IMR-90 (cell line): ENCODE data around the gene FST. TPM values are rescaled to one million over a fixed set of nuclear protein-coding genes. Genes with fewer than 3 reads are reported as not detected.

Source experiments
- CHD1 ChIP-seq: IDR thresholded peaks from 2 replicates; pipeline ENCODE4 v1.6.1; 2012; ENCODE audit warnings: low read depth, low read length, improper control_type of control experiment
- CTCF ChIP-seq: conservative IDR thresholded peaks from 2 replicates; pipeline ENCODE4 v1.5.1; 2012; ENCODE audit warnings: mild to moderate bottlenecking, low read depth, low read length, improper control_type of control experiment
- MAFK ChIP-seq: IDR thresholded peaks from 2 replicates; pipeline ENCODE4 v1.6.1; 2012; ENCODE audit warnings: low read depth, low read length, improper control_type of control experiment
- MAZ ChIP-seq: IDR thresholded peaks from 2 replicates; pipeline ENCODE4 v1.6.1; 2012; ENCODE audit warnings: low read depth, mild to moderate bottlenecking, low read length, improper control_type of control experiment, moderate library complexity, borderline replicate concordance
- RCOR1 ChIP-seq: IDR thresholded peaks from 2 replicates; pipeline ENCODE4 v1.6.1; 2012; ENCODE audit warnings: mild to moderate bottlenecking, low read length, improper control_type of control experiment; ENCODE audit not compliant: insufficient replicate concordance
- SMC3 ChIP-seq: fragments of 150-350 bp; IDR thresholded peaks from 2 replicates; pipeline ENCODE4 v1.6.1; 2016; ENCODE audit warnings: low read depth, mild to moderate bottlenecking, antibody characterized with exemption, low read length, moderate library complexity
- polyA plus RNA-seq, 3 experiments: library from polyadenylated mRNA; depleted of rRNA; stranded (reverse); fragments of >200 nt; gene quantifications; 2 replicates each; pipeline ENCODE4 v1.2.3, GENCODE V29; 2012; ENCODE audit warnings: low replicate concordance in 1 of 3
- total RNA-seq: library from RNA; depleted of rRNA; stranded (reverse); fragments of >200 nt; gene quantifications from 2 replicates; pipeline ENCODE4 v1.2.3, GENCODE V29; 2012

FST gene
- total and polyA plus RNA-seq, 2 of the 4 experiments (the other 2 are of a cell fraction) = 141 to 195 TPM

GRCh38 chr5:53472279-53472678 lies 8.2 kb upstream of the FST start (continued):
- TF ChIP-seq CTCF (no peak), SMC3 (no peak), MAZ (no peak), RCOR1 (no peak), MAFK (no peak), CHD1 (no peak)
